Measurements from ENCODE around the gene AMZ1. TPM values are rescaled to one million over a fixed set of nuclear protein-coding genes. Genes with fewer than 3 reads are reported as not detected.
A peak's percentile ranks its signal among the peaks of the same experiment; 100 is the strongest.
"Not testable (repeated sequence)": the region's sequence is repeated elsewhere in the genome, so short reads cannot be mapped to it uniquely, and the experiment has no call there.

The AMZ1 gene
- polyA plus RNA-seq, 2 donors = 0.10 to 0.11 TPM

DNA sequence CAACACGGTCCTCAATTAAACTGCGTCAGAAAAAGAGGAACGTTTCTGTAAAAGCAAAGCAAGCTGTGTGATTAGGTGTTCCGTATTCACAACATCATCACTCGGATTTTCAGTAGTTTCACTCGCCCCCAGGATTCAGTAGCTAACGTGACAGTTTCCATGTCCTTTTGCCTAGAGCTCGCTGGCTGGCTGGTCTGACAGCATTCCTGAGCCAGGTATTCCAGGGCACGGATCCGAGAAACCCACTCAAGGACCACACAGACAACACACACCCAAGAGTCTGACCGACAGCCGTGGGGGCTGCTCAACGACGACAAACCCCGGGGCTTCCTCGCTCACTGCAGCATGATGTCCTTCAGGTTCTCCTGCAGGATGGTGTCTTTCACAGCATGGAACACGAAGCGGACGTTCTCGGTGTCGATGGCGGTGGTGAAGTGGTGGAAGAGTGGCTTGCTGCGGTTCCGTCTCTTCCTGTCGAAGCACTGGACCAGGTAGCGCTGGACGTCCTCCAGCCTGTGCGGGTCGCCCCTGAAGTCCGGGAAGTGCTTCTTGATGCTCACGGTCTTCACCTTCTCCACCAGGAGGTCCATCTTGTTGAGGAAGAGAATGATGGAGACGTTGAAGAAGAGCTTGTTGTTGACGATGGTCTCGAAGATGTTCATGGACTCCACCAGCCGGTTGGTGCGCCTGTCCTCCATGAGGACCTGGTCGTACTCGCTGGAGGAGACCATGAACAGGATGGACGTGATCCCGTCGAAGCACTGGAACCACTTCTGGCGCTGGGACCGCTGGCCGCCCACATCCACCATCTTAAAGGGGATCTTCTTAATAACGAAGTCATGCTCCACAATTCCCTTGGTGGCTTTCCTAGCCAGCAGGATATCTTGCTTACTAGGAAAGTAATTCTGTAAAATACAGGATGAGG lies 43.1 kb downstream of the AMZ1 start:
- no peaks in the 10 kb centered on the region for H3K27me3 ChIP-seq (ENCODE audit: control insufficient read depth in 1 of 2, insufficient read depth in 2 of 2, low read length in 2 of 2)
- no peak overlapping the region for H3K27ac ChIP-seq (ENCODE audit: low read depth in 2 of 2, low read length in 1 of 2)

DNA sequence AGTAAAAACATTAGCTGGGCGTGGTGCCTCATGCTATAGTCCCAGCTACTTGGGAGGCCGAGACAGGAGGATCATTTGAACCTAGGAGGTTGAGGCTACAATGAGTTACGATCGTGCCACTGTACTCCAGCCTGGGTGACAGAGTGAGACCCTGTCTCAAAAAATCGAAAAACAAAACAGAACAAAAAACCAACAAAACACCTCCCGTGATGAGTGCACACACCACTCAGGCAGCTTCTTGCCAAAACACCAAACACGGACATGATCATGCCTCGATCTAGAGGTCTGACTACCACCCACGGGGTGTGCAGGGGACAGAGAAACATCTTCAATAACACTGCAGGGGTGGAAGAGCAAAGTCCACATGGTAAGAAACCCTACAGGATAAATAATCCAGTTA lies 44.4 kb downstream of the AMZ1 start:
- Histone ChIP-seq H3K4me1 (ENCODE audit: control insufficient read depth in 2 of 2, insufficient read depth in 2 of 2, low read length in 1 of 2) (peaks cover 0 to 8% of the 10 kb centered on the region in 2 donors), H3K27ac (ENCODE audit: low read depth in 2 of 2, low read length in 1 of 2) (no peak overlapping the region), H3K4me3 (ENCODE audit: low read depth in 1 of 2, low read length in 2 of 2) (no peak overlapping the region), H3K9me3 (ENCODE audit: control insufficient read depth in 2 of 2, insufficient read depth in 1 of 2, low read depth in 1 of 2, low read length in 1 of 2) (peaks cover 0 to 6% of the 10 kb centered on the region in 2 donors), H3K36me3 (ENCODE audit: control insufficient read depth in 2 of 2, insufficient read depth in 2 of 2, low read length in 1 of 2) (peaks cover 0 to 7% of the 10 kb centered on the region in 2 donors), H3K27me3 (ENCODE audit: control insufficient read depth in 1 of 2, insufficient read depth in 2 of 2, low read length in 2 of 2) (no peaks in the 10 kb centered on the region)
- 93 to 94% methylated on average over 9 of the region's 9 CpGs for WGBS, 2 donors

More for the DNA sequence above, 43.1 kb downstream of the AMZ1 start:
- Histone ChIP-seq H3K9me3 (ENCODE audit: control insufficient read depth in 2 of 2, insufficient read depth in 1 of 2, low read depth in 1 of 2, low read length in 1 of 2) (peaks cover 0 to 6% of the 10 kb centered on the region in 2 donors), H3K4me3 (ENCODE audit: low read depth in 1 of 2, low read length in 2 of 2) (no peak overlapping the region), H3K4me1 (ENCODE audit: control insufficient read depth in 2 of 2, insufficient read depth in 2 of 2, low read length in 1 of 2) (peaks cover 0 to 8% of the 10 kb centered on the region in 2 donors), H3K36me3 (ENCODE audit: control insufficient read depth in 2 of 2, insufficient read depth in 2 of 2, low read length in 1 of 2) (peaks cover 0 to 7% of the 10 kb centered on the region in 2 donors)
- WGBS, 2 donors = 93% methylated on average over 45 of the region's 45 CpGs

DNA sequence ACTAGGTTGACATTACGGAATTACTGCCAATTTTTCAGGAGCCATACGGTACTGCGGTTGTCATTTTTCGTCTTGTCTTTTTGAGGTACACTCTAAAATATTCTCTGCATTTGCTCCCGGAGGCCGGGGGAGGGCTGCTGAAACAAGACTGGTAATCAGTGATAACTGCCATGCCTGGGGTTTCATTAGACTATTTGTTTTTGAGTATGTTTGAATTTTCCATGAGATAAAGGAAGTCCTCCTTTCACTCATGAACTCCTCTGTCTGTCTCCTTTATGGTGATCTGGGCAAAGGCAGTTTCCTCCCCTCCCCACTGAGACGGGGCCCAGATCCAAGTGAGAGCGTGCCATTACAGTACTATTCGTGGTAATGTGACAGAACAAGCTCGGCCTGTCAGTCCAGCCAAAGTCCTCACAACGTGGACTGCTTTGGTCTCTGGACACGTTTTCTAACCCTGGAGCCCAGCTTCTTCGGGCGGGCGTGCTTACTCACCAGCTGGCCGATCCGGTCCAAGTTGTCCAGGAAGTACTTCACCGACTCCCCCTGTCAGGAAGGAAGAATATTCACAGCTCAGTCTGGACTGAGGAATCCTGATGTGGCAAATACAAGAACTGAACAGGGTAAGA lies 45.1 kb downstream of the AMZ1 start:
- 39 to 56% methylated on average over 18 of the region's 18 CpGs for WGBS, 2 donors
- H3K9me3 ChIP-seq (ENCODE audit: control insufficient read depth in 2 of 2, insufficient read depth in 1 of 2, low read depth in 1 of 2, low read length in 1 of 2) = peaks cover 0 to 6% of the 10 kb centered on the region in 2 donors
- H3K27me3 ChIP-seq (ENCODE audit: control insufficient read depth in 1 of 2, insufficient read depth in 2 of 2, low read length in 2 of 2) = no peaks in the 10 kb centered on the region
- H3K4me3 ChIP-seq (ENCODE audit: low read depth in 1 of 2, low read length in 2 of 2) = no peak overlapping the region
- H3K27ac ChIP-seq (ENCODE audit: low read depth in 2 of 2, low read length in 1 of 2) = peak overlapping the region; percentile 45 to 52
- peaks cover 0 to 7% of the 10 kb centered on the region in 2 donors for H3K36me3 ChIP-seq (ENCODE audit: control insufficient read depth in 2 of 2, insufficient read depth in 2 of 2, low read length in 1 of 2)
- peaks cover 0 to 8% of the 10 kb centered on the region in 2 donors for H3K4me1 ChIP-seq (ENCODE audit: control insufficient read depth in 2 of 2, insufficient read depth in 2 of 2, low read length in 1 of 2)

DNA sequence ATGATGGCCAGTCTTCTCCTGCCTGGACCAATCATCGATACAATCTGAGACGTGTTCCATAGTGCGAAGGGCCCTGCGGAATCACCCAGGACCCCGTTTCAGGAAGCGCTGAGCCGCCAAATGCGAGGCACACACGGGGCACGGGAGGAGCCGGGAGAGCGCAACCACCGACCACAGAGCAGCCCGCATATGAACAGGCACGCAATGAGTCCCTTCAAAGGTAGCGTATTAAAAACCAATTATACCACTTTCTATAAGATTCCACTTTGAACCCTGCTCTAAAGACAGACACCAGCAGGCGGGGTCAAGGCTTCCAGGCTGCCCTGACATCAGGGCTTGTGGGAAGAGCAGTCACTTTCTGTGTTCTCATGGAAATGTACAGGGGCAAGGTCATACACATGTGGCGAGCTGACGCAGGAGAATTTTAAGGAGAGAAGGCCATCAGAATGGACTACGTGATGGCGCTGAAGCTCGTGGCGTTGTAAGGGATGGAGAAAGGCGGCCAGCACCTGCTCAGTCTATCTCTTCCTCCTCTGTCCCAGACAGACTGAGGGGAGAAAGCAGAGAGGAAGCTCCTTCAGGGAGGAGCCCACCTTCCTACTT lies 46.2 kb downstream of the AMZ1 start:
- H3K4me3 ChIP-seq (ENCODE audit: low read depth in 1 of 2, low read length in 2 of 2) = no peak overlapping the region
- no peaks in the 10 kb centered on the region for H3K27me3 ChIP-seq (ENCODE audit: control insufficient read depth in 1 of 2, insufficient read depth in 2 of 2, low read length in 2 of 2)
- H3K27ac ChIP-seq (ENCODE audit: low read depth in 2 of 2, low read length in 1 of 2) = peak overlapping the region in 1 of 2 donors; percentile 24
- peaks cover 0 to 7% of the 10 kb centered on the region in 2 donors for H3K36me3 ChIP-seq (ENCODE audit: control insufficient read depth in 2 of 2, insufficient read depth in 2 of 2, low read length in 1 of 2)
- H3K9me3 ChIP-seq (ENCODE audit: control insufficient read depth in 2 of 2, insufficient read depth in 1 of 2, low read depth in 1 of 2, low read length in 1 of 2) = peaks cover 0 to 6% of the 10 kb centered on the region in 2 donors
- peaks cover 0 to 8% of the 10 kb centered on the region in 2 donors for H3K4me1 ChIP-seq (ENCODE audit: control insufficient read depth in 2 of 2, insufficient read depth in 2 of 2, low read length in 1 of 2)
- WGBS, 2 donors = 91 to 95% methylated on average over 24 of the region's 24 CpGs

DNA sequence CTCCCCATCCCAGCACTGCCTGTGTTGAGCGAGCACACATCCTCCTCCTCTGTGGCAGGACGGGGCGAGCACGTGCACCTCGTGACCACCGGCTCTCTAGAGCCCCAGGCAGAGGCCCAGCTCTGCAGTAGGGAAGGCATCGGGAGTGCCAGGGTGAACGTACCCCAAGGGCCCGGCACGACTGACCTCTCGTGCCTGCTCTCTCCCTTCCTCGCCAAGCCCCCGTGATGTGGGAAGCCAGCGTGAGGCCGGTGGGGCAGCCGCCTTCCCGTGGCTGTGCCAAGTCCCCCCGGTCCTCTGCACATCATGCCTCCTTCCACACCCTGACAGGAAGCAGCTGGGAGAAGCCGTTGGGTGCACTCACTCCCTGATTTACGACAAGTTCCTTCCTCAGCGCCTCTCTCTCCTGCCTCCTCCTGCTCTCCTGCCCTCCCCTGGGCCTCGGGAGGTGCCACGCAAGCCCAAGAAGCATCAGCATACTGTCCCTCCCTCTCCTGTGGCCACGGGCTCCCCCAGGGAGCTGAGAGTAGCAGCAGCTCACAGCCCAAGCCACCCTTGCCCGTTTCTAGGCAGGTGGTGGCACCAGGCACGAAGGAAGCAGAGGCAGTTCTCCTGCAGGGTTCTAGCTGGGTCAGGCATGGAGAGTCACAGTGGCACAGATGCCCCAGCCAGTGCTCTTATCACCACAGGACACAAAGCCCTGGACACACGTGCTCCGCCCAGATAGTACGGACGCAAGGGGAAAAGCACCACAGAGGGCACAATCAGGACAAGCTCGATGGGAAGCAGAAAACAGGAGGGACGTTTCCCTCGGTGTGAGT lies 47.0 kb downstream of the AMZ1 start:
- Histone ChIP-seq H3K9me3 (ENCODE audit: control insufficient read depth in 2 of 2, insufficient read depth in 1 of 2, low read depth in 1 of 2, low read length in 1 of 2) (peaks cover 0 to 6% of the 10 kb centered on the region in 2 donors), H3K27me3 (ENCODE audit: control insufficient read depth in 1 of 2, insufficient read depth in 2 of 2, low read length in 2 of 2) (no peaks in the 10 kb centered on the region), H3K27ac (ENCODE audit: low read depth in 2 of 2, low read length in 1 of 2) (no peak overlapping the region), H3K4me1 (ENCODE audit: control insufficient read depth in 2 of 2, insufficient read depth in 2 of 2, low read length in 1 of 2) (peaks cover 0 to 6% of the 10 kb centered on the region in 2 donors), H3K36me3 (ENCODE audit: control insufficient read depth in 2 of 2, insufficient read depth in 2 of 2, low read length in 1 of 2) (peaks cover 0 to 7% of the 10 kb centered on the region in 2 donors), H3K4me3 (ENCODE audit: low read depth in 1 of 2, low read length in 2 of 2) (no peak overlapping the region)
- 66 to 68% methylated on average over 30 to 33 of the region's 33 CpGs for WGBS, 2 donors

DNA sequence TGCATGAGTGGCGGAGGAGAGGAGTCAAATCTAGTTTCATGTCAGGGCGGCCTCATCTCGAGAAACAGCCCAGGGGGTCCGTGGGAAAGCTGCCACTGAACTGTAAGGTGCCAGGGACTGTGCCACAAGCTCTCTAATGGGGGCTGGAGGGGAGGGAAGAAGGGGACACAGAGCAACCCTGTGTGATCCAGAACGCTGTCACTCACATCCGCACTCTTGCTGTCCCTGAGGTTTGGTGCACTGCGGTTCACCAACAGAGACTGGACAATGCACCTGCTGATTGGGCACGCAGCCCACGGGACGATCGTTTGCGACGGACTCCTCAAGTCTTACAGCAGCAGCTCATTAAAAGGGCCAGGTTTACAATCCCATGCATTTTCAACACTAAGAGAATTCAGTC lies 47.7 kb downstream of the AMZ1 start:
- Histone ChIP-seq H3K9me3 (ENCODE audit: control insufficient read depth in 2 of 2, insufficient read depth in 1 of 2, low read depth in 1 of 2, low read length in 1 of 2) (peaks cover 0 to 6% of the 10 kb centered on the region in 2 donors), H3K27me3 (ENCODE audit: control insufficient read depth in 1 of 2, insufficient read depth in 2 of 2, low read length in 2 of 2) (no peaks in the 10 kb centered on the region), H3K36me3 (ENCODE audit: control insufficient read depth in 2 of 2, insufficient read depth in 2 of 2, low read length in 1 of 2) (peaks cover 0 to 7% of the 10 kb centered on the region in 2 donors), H3K4me3 (ENCODE audit: low read depth in 1 of 2, low read length in 2 of 2) (no peak overlapping the region), H3K27ac (ENCODE audit: low read depth in 2 of 2, low read length in 1 of 2) (no peak overlapping the region), H3K4me1 (ENCODE audit: control insufficient read depth in 2 of 2, insufficient read depth in 2 of 2, low read length in 1 of 2) (peaks cover 0 to 6% of the 10 kb centered on the region in 2 donors)
- 89 to 90% methylated on average over 13 of the region's 13 CpGs for WGBS, 2 donors

DNA sequence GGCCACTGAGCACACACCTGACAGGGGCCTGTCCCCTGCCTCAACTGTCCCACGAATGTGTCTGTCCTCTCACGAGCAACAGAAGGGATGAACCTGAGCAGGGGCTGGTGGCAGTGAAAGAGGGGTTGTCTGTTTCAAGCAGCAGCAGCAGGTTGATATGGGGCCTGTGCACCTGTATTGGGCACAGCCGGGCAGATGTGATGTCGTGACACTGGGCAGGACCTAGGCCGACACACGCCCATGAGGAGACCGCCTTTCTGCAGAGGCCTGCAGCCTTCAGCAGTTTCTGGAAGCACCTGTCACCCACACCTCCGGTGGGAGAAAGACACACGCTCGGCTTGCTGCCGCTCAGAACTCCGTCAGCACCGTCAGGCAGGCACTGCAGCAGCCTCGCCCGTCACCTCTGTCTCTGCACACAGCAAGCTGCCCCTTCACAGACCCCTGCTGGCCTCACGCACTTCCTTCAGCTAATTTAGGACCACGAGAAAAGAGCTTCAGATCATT lies 48.5 kb downstream of the AMZ1 start:
- Histone ChIP-seq H3K27ac (ENCODE audit: low read depth in 2 of 2, low read length in 1 of 2) (no peak overlapping the region), H3K9me3 (ENCODE audit: control insufficient read depth in 2 of 2, insufficient read depth in 1 of 2, low read depth in 1 of 2, low read length in 1 of 2) (peaks cover 0 to 6% of the 10 kb centered on the region in 2 donors), H3K4me3 (ENCODE audit: low read depth in 1 of 2, low read length in 2 of 2) (no peak overlapping the region), H3K27me3 (ENCODE audit: control insufficient read depth in 1 of 2, insufficient read depth in 2 of 2, low read length in 2 of 2) (no peaks in the 10 kb centered on the region), H3K4me1 (ENCODE audit: control insufficient read depth in 2 of 2, insufficient read depth in 2 of 2, low read length in 1 of 2) (peaks cover 0 to 6% of the 10 kb centered on the region in 2 donors), H3K36me3 (ENCODE audit: control insufficient read depth in 2 of 2, insufficient read depth in 2 of 2, low read length in 1 of 2) (peaks cover 0 to under 1% of the 10 kb centered on the region in 2 donors)
- WGBS, 2 donors = 90 to 93% methylated on average over 17 of the region's 17 CpGs

DNA sequence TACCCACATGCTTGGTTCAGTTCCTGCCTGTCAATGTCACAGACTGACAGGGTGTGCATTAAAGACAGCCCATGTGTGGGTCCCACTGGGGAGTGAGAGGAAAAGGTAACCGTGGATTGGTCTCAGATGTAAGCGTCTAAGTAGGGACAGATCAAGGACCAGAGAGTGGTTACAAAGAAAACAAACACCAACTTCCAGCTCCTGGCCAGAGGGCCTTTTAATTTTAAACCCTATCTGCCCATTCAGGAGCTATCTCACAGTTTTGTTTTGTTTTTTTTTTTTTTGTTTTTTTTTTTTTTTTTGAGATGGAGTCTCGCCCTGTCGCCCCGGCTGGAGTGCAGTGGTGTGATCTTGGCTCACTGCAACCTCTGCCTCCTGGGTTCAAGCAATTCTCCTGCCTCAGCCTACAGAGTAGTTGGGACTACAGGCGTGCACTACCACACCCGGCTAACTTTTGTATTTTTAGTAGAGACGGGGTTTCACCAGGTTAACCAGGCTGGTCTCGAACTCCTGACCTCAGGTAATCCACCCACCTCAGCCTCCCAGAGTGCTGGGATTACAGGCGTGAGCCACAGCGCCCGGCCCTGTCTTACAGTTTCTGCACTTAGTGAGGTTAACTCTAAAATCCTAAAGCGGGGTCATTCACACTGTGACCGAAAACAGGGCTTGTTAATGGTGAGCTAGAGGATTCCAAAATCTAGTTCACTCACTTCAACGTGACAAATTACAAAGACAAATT lies 49.2 kb downstream of the AMZ1 start:
- H3K9me3 ChIP-seq (ENCODE audit: control insufficient read depth in 2 of 2, insufficient read depth in 1 of 2, low read depth in 1 of 2, low read length in 1 of 2); H3K27me3 ChIP-seq (ENCODE audit: control insufficient read depth in 1 of 2, insufficient read depth in 2 of 2, low read length in 2 of 2); H3K4me3 ChIP-seq (ENCODE audit: low read depth in 1 of 2, low read length in 2 of 2); H3K36me3 ChIP-seq (ENCODE audit: control insufficient read depth in 2 of 2, insufficient read depth in 2 of 2, low read length in 1 of 2); H3K27ac ChIP-seq (ENCODE audit: low read depth in 2 of 2, low read length in 1 of 2); H3K4me1 ChIP-seq (ENCODE audit: control insufficient read depth in 2 of 2, insufficient read depth in 2 of 2, low read length in 1 of 2): not testable (repeated sequence)
- 91 to 92% methylated on average over 15 of the region's 15 CpGs for WGBS, 2 donors

All from esophagus (tissue), 2 donors.